HepG2 (cell line): ENCODE measurements around the gene NSD1. TPM values are rescaled to one million over a fixed set of nuclear protein-coding genes. Genes with fewer than 3 reads are reported as not detected.

Experiments used
- ATAC-seq: fragments of 200-7000 bp; cut with Tn5 transposase; 3 replicates; pipeline ENCODE4 v1.9.1; 2020; ENCODE audit warnings: mild to moderate bottlenecking, moderate library complexity
- BruUV-seq: library from RNA; stranded (reverse); fragments of 400-500 nt; replicated peaks from 2 replicates; lab custom pipeline; 2021; lab: Mats Ljungman, UMichigan
- CTCF ChIA-PET: fragments of 300-600 bp; formaldehyde crosslinking; extraction: SDS; loops from one replicate; lab custom pipeline; 2021; ENCODE audit warnings: low total read pairs, inconsistent platforms, low intra/inter-chr PET ratio; lab: Yijun Ruan, JAX
- POLR2A ChIA-PET: fragments of 350-600 bp; sonication (Branson Sonifier 250); formaldehyde crosslinking; loops from one replicate; lab custom pipeline; 2020; ENCODE audit warnings: antibody characterized with exemption, inconsistent platforms; lab: Yijun Ruan, JAX
- DNase-seq: peaks from one replicate; pipeline ENCODE4 v3.0.0-alpha.2; 2015; ENCODE audit warnings: low spot score
- FAIRE-seq: peaks from 3 replicates; lab custom pipeline; 2011; peaks lifted over from hg19 to GRCh38; lab: Jason Lieb, UNC
- H2AFZ ChIP-seq: one replicate; pipeline ENCODE4 v1.6.1; 2011; ENCODE audit warnings: low read length, inconsistent platforms
- H3K27ac ChIP-seq: fragments of 300-600 bp; 3 replicates; pipeline ENCODE4 v1.8.0; 2011; ENCODE audit warnings: mixed run types, mild to moderate bottlenecking, mixed read lengths, low read length, inconsistent platforms; ENCODE audit not compliant: insufficient read depth; ENCODE audit errors: extremely low read length
- H3K27me3 ChIP-seq, 2 experiments: fragments of 200-600 bp in 1 of 2; 2 replicates in 1 of 2; 3 replicates in 1 of 2; pipeline versions ENCODE4 v1.6.0 to v1.8.0; 2011; ENCODE audit warnings: low read length in 2 of 2, mild to moderate bottlenecking in 2 of 2, moderate library complexity in 2 of 2, inconsistent platforms in 1 of 2; ENCODE audit not compliant: insufficient read depth in 2 of 2, control insufficient read depth in 1 of 2
- H3K36me3 ChIP-seq, 2 experiments: fragments of 200-600 bp in 1 of 2; replicated peaks in 1 of 2; 2 replicates in 1 of 2; 3 replicates in 1 of 2; pipeline versions ENCODE4 v1.5.1 to v1.8.0; 2011; ENCODE audit warnings: low read length in 2 of 2, inconsistent platforms in 1 of 2; ENCODE audit not compliant: insufficient read depth in 2 of 2, control insufficient read depth in 1 of 2
- H3K4me1 ChIP-seq: 2 replicates; pipeline ENCODE4 v1.5.1; 2012; ENCODE audit warnings: low read length, inconsistent platforms; ENCODE audit not compliant: insufficient read depth
- H3K4me2 ChIP-seq: 2 replicates; pipeline ENCODE4 v1.6.0; 2011; ENCODE audit warnings: low read depth, low read length, inconsistent platforms
- H3K4me3 ChIP-seq, 3 experiments: fragments of 200-600 bp in 1 of 3; sonication (generic), shearing (Covaris generic) in 1 of 3; replicated peaks in 1 of 3; 2 replicates each; pipeline ENCODE4 v1.5.1; 2011 to 2016; ENCODE audit warnings: low read length in 3 of 3, inconsistent platforms in 2 of 3, low read depth in 2 of 3, mild to moderate bottlenecking in 2 of 3, control low read depth in 1 of 3, mixed read lengths in 1 of 3; ENCODE audit not compliant: insufficient read depth in 1 of 3
- H3K79me2 ChIP-seq: one replicate; pipeline ENCODE4 v1.6.1; 2011; ENCODE audit warnings: low read length, inconsistent platforms; ENCODE audit not compliant: insufficient read depth
- H3K9ac ChIP-seq: 2 replicates; pipeline ENCODE4 v1.6.0; 2011; ENCODE audit warnings: mild to moderate bottlenecking, low read depth, low read length, inconsistent platforms; ENCODE audit not compliant: insufficient read depth
- H3K9me3 ChIP-seq: 2 replicates; pipeline ENCODE4 v1.5.1; 2012; ENCODE audit warnings: mild to moderate bottlenecking, low read length
- H4K20me1 ChIP-seq: 2 replicates; pipeline ENCODE4 v1.6.0; 2011; ENCODE audit warnings: inconsistent platforms, mild to moderate bottlenecking, low read length, moderate library complexity; ENCODE audit not compliant: insufficient read depth
- ELF4 ChIP-seq: sonication (generic); formaldehyde crosslinking; IDR thresholded peaks from 2 replicates; pipeline ENCODE4 v1.5.0; 2020; ENCODE audit warnings: missing genetic modification reagents, mild to moderate bottlenecking, moderate library complexity, borderline replicate concordance
- HMGA1 ChIP-seq: sonication (generic); formaldehyde crosslinking; conservative IDR thresholded peaks from 2 replicates; pipeline ENCODE4 v1.4.0; 2020; ENCODE audit warnings: missing genetic modification reagents
- KDM4B ChIP-seq: sonication (generic); formaldehyde crosslinking; IDR thresholded peaks from 2 replicates; pipeline ENCODE4 v1.4.0; 2020; ENCODE audit warnings: missing genetic modification reagents
- NFKB2 ChIP-seq: sonication (generic); formaldehyde crosslinking; IDR thresholded peaks from 2 replicates; pipeline ENCODE4 v1.4.0; 2020; ENCODE audit warnings: missing genetic modification reagents, borderline replicate concordance
- SUZ12 ChIP-seq: fragments of 150-350 bp; IDR thresholded peaks from 2 replicates; pipeline ENCODE4 v1.6.1; 2014; ENCODE audit warnings: low read depth, low read length
- TFDP2 ChIP-seq: sonication (generic); formaldehyde crosslinking; IDR thresholded peaks from 2 replicates; pipeline ENCODE4 v1.4.0; 2020; ENCODE audit warnings: missing genetic modification reagents
- ZBTB7B ChIP-seq: sonication (generic); formaldehyde crosslinking; IDR thresholded peaks from 2 replicates; pipeline ENCODE4 v1.4.0; 2020; ENCODE audit warnings: missing genetic modification reagents
- ZFP82 ChIP-seq: sonication (generic); formaldehyde crosslinking; IDR thresholded peaks from 2 replicates; pipeline ENCODE4 v1.5.1; 2020; ENCODE audit warnings: mild to moderate bottlenecking, missing genetic modification reagents, borderline replicate concordance
- WGBS: methylation state at CpG from one replicate; pipeline ENCODE4 v1.1.6; 2017; ENCODE audit warnings: low lambda C conversion rate; 5-methylcytosine and 5-hydroxymethylcytosine counted together
- in situ Hi-C: cut with HindIII; loops from 2 replicates; pipeline ENCODE4 v1.10.0; 2017; ENCODE audit warnings: low pct_unique_long_range_greater_than_20kb; ENCODE audit not compliant: extremely low pct_ligation_motif_present
- intact Hi-C: fragments of 100-400 bp; cut with micrococcal nuclease; formaldehyde crosslinking; loops from one replicate; pipeline ENCODE4 v1.10.0; 2022; ENCODE audit not compliant: unreplicated experiment
- polyA plus RNA-seq, 8 experiments: library from polyadenylated mRNA; depleted of rRNA in 3 of 8; stranded (reverse) in 7 of 8; unstranded in 1 of 8; fragments of >200 nt; fragmentation: Illumina TruSeq in 4 of 8; extraction: Trizol in 4 of 8; gene quantifications; 2 replicates each; pipeline versions ENCODE4 v1.2.1 to v1.2.3, GENCODE V29; 2011 to 2016; ENCODE audit warnings: low read depth in 4 of 8, missing spikeins in 1 of 8, mixed read lengths in 1 of 8; ENCODE audit not compliant: insufficient read depth in 1 of 8
- total RNA-seq, 5 experiments: library from RNA; depleted of rRNA; stranded (reverse); fragments of >200 nt; fragmentation: Illumina TruSeq; extraction: Trizol; gene quantifications; 2 replicates each; pipeline ENCODE4 v1.2.3, GENCODE V29; 2016; ENCODE audit warnings: low read depth in 1 of 5
- TF ChIP-seq, protein P1 (sequence below): sonication (generic); formaldehyde crosslinking; IDR thresholded peaks from 2 replicates; pipeline ENCODE4 v1.4.0; 2020; ENCODE audit warnings: missing genetic modification reagents
- TF ChIP-seq, protein P2 (sequence below): sonication (generic); formaldehyde crosslinking; IDR thresholded peaks from 2 replicates; pipeline ENCODE4 v1.5.1; 2020; ENCODE audit warnings: mild to moderate bottlenecking, missing genetic modification reagents
- TF ChIP-seq, protein P3 (sequence below): sonication (generic); formaldehyde crosslinking; IDR thresholded peaks from 2 replicates; pipeline ENCODE4 v1.9.0; 2021; ENCODE audit warnings: missing genetic modification reagents, mild to moderate bottlenecking, borderline replicate concordance

The NSD1 gene
- total and polyA plus RNA-seq, 2 of the 13 experiments (the other 11 are each of a cell fraction or from before 2014, with no cell fraction given) = 0.01 to 0.09 TPM

- H3K9me3 ChIP-seq = no peaks in the 10 kb centered on the region
- ATAC-seq (no peak), DNase-seq (no peak), FAIRE-seq (no peak)
- no peaks in the 10 kb centered on the region for H3K4me1 ChIP-seq
- intact Hi-C loops (no loop called here), in situ Hi-C loops (no loop called here)
- ChIA-PET POLR2A (no interaction called here), CTCF (no interaction called here)
- no TSS peak for BruUV-seq
- H3K4me3 ChIP-seq = no peak overlapping the region
- no peaks in the 10 kb centered on the region for H4K20me1 ChIP-seq
- no peaks in the 10 kb centered on the region for H3K79me2 ChIP-seq
- H3K27ac ChIP-seq = no peak overlapping the region
- 57% methylated on average over 8 of the region's 8 CpGs for WGBS
- H3K4me2 ChIP-seq = no peak overlapping the region
- no peak overlapping the region for H2AFZ ChIP-seq
- H3K36me3 ChIP-seq = no peaks in the 10 kb centered on the region
- H3K27me3 ChIP-seq = no peaks in the 10 kb centered on the region; a peak in 1 of 5 replicates
- H3K9ac ChIP-seq = no peak overlapping the region
- TF ChIP-seq NFKB2 (CRISPR knock-in tag) (no peak), ELF4 (CRISPR knock-in tag) (no peak), TFDP2 (CRISPR knock-in tag) (no peak), HMGA1 (CRISPR knock-in tag) (no peak), ZBTB7B (CRISPR knock-in tag) (no peak), ZFP82 (CRISPR knock-in tag) (no peak), KDM4B (CRISPR knock-in tag) (no peak), SUZ12 (no peak)
- TF ChIP-seq, protein P1, sequence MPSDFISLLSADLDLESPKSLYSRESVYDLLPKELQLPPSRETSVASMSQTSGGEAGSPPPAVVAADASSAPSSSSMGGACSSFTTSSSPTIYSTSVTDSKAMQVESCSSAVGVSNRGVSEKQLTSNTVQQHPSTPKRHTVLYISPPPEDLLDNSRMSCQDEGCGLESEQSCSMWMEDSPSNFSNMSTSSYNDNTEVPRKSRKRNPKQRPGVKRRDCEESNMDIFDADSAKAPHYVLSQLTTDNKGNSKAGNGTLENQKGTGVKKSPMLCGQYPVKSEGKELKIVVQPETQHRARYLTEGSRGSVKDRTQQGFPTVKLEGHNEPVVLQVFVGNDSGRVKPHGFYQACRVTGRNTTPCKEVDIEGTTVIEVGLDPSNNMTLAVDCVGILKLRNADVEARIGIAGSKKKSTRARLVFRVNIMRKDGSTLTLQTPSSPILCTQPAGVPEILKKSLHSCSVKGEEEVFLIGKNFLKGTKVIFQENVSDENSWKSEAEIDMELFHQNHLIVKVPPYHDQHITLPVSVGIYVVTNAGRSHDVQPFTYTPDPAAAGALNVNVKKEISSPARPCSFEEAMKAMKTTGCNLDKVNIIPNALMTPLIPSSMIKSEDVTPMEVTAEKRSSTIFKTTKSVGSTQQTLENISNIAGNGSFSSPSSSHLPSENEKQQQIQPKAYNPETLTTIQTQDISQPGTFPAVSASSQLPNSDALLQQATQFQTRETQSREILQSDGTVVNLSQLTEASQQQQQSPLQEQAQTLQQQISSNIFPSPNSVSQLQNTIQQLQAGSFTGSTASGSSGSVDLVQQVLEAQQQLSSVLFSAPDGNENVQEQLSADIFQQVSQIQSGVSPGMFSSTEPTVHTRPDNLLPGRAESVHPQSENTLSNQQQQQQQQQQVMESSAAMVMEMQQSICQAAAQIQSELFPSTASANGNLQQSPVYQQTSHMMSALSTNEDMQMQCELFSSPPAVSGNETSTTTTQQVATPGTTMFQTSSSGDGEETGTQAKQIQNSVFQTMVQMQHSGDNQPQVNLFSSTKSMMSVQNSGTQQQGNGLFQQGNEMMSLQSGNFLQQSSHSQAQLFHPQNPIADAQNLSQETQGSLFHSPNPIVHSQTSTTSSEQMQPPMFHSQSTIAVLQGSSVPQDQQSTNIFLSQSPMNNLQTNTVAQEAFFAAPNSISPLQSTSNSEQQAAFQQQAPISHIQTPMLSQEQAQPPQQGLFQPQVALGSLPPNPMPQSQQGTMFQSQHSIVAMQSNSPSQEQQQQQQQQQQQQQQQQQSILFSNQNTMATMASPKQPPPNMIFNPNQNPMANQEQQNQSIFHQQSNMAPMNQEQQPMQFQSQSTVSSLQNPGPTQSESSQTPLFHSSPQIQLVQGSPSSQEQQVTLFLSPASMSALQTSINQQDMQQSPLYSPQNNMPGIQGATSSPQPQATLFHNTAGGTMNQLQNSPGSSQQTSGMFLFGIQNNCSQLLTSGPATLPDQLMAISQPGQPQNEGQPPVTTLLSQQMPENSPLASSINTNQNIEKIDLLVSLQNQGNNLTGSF (CRISPR knock-in tag) = no peak
- TF ChIP-seq, protein P2, sequence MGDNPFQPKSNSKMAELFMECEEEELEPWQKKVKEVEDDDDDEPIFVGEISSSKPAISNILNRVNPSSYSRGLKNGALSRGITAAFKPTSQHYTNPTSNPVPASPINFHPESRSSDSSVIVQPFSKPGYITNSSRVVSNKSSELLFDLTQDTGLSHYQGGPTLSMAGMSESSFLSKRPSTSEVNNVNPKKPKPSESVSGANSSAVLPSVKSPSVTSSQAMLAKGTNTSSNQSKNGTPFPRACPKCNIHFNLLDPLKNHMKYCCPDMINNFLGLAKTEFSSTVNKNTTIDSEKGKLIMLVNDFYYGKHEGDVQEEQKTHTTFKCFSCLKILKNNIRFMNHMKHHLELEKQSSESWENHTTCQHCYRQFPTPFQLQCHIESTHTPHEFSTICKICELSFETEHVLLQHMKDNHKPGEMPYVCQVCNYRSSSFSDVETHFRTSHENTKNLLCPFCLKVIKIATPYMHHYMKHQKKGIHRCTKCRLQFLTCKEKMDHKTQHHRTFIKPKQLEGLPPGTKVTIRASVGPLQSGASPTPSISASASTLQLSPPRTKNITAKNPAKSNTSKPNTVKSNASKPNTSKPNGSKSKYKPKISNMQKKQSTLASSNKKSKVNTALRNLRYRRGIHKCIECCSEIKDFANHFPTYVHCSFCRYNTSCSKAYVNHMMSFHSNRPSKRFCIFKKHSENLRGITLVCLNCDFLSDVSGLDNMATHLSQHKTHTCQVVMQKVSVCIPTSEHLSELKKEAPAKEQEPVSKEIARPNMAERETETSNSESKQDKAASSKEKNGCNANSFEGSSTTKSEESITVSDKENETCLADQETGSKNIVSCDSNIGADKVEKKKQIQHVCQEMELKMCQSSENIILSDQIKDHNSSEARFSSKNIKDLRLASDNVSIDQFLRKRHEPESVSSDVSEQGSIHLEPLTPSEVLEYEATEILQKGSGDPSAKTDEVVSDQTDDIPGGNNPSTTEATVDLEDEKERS (CRISPR knock-in tag) = no peak
- TF ChIP-seq, protein P3, sequence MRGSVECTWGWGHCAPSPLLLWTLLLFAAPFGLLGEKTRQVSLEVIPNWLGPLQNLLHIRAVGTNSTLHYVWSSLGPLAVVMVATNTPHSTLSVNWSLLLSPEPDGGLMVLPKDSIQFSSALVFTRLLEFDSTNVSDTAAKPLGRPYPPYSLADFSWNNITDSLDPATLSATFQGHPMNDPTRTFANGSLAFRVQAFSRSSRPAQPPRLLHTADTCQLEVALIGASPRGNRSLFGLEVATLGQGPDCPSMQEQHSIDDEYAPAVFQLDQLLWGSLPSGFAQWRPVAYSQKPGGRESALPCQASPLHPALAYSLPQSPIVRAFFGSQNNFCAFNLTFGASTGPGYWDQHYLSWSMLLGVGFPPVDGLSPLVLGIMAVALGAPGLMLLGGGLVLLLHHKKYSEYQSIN = no peak
Observed at GRCh38 chr5:177220576-177220975, 87.0 kb downstream of the NSD1 start.
